Panc1 (cell line): ENCODE data around the gene BDH2.

Experiments used
- CTCF ChIP-seq: fragments of 450-650 bp; IDR thresholded peaks from 2 replicates; pipeline ENCODE4 v1.5.1; 2017; ENCODE audit warnings: mild to moderate bottlenecking
- POLR2AphosphoS5 ChIP-seq: IDR thresholded peaks from 2 replicates; pipeline ENCODE4 v1.6.1; 2012; ENCODE audit warnings: mild to moderate bottlenecking, low read depth, low read length, moderate library complexity
- REST ChIP-seq, 2 experiments: IDR thresholded peaks; 2 replicates each; pipeline ENCODE4 v1.6.1; 2011 to 2012; ENCODE audit warnings: low read depth in 2 of 2, control low read depth in 1 of 2, low read length in 1 of 2, mild to moderate bottlenecking in 1 of 2, moderate library complexity in 1 of 2; ENCODE audit not compliant: insufficient read depth in 1 of 2
- TCF7L2 ChIP-seq: IDR thresholded peaks from 2 replicates; pipeline ENCODE4 v1.6.1; 2011; ENCODE audit warnings: mild to moderate bottlenecking, low read depth, low read length, inconsistent platforms

GRCh38 chr4:103075894-103076746, 23.5 kb downstream of the BDH2 start:
- TF ChIP-seq POLR2AphosphoS5 (peak; percentile 52), CTCF (no peak), REST (IDR thresholded peaks at IDR 0.05; ENCODE audit: insufficient read depth in 1 of 2, low read depth in 2 of 2, low read length in 1 of 2) (no peak), TCF7L2 (no peak)
